Amygdala (tissue), 56 donors: ENCODE data around the gene CAMK1G.

Source experiments
- DNase-seq, 56 donors: peaks; one replicate each; lab custom pipeline; 2025; lab: John Stamatoyannopoulos, UW

CAMK1G gene

DNA sequence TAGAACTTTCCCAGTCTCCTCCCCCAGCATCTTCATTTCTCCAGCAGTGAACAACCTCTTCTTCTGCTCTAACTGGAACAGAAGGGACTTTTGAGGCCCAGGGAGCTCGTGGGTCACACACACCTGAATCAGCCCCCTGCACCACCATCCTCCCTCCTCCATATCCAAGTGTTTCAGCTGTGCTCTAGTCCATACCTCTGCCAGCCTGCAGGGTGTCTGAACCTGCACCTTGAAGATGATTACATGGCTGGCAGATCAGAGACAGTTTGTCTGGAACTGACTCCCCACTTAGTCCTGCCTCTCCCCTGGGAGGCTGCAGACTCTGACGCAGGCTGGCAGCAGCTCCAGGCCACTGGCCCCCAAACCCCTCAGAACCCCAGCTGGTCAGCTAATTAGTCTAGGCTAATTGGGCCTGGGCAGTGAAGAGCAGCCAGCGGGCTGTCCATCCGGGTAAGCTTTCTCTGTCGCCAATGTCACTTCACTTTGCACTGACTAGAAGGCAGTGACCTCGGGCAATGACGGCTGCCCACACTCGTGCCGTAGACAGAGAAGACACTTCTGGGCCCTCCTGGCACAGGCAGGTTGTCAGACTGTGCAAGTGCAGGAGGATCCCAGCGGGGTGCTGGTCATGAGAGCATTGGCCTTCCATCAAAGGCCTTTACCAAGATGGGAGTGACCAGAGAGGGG is 12.2 kb downstream of the CAMK1G start:
- no peak for DNase-seq

- peak in 1 of 56 donors; percentile 20 for DNase-seq
Observed at GRCh38 chr1:209597499-209597898, 14.0 kb downstream of the CAMK1G start.

DNA sequence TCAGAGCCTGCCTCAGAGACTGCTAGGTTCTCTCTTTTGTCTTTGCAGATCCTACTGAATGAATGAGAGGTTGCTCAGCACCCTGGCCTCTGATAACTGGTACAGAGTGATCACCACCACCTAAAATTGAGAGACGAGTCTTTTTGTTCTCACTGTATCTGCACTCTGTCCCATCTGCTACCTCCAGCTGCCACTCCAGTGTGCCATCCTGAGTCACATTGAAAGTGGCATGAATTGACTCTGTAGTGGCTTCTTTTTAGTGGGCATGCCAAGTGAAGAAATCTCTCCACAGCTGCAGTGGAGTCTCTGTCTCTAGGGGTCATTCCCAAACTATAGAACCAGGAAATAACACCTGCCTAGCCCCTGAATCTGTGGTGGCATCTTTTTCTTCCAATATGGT is 14.7 kb downstream of the CAMK1G start:
- no peak for DNase-seq

- no peak for DNase-seq
Observed at GRCh38 chr1:209600541-209600940, 17.0 kb downstream of the CAMK1G start.

GRCh38 chr1:209601809-209602657 is 18.5 kb downstream of the CAMK1G start:
- peak in 26 of 56 donors; percentile 13 to 71 (median 32) for DNase-seq

DNA sequence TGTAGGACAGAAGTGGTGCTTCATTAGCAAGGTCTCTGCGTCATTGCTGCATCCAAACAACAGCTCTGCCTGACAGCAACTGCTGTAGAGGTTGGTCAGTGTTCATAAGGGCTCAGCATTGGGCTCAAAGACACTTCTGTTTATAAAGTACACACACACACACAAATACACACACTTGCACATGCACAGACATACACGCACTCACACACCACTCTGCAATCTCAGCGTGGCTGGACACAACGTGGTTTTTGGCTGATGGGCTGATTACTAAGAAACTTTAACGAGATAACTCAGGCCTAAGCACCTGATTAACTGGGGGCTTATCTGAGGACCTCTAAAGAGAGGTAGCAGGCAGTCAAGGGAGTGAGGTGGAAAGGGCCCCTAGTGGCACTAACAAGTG is 20.4 kb downstream of the CAMK1G start:
- no peak for DNase-seq

DNA sequence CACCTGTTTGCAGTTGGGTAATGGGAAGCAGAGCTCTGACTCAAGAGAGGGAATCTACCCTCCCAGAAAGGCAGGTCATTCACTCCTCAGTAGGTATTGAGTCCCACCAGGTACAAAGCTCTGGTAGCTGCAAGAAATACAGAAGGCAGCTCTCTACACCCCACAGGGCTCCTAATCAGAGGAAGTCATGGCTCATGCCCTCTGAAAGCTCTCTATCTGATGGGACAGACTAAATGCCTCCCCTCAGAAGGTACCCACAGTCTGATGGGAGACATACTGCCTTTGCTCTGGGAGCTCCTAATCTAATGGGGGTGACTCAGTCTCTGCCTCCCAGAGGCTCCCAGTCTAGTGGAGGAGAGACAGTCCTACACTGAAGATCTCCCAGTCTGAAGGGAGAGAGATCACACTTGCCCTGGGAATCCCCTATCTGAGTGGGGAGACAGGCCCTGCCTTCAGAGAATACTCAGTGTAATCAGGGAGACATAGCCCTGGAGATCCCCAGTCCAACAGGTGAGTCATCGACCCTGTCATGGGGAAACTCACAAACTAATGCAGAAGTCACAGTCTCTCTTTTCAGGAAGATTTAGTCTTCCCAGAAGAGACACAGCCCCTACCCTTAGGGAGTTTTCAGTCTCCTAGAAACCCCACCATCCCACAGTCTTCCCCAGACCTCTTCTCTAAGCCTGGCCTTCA is 23.7 kb downstream of the CAMK1G start:
- DNase-seq, result no peak

DNA sequence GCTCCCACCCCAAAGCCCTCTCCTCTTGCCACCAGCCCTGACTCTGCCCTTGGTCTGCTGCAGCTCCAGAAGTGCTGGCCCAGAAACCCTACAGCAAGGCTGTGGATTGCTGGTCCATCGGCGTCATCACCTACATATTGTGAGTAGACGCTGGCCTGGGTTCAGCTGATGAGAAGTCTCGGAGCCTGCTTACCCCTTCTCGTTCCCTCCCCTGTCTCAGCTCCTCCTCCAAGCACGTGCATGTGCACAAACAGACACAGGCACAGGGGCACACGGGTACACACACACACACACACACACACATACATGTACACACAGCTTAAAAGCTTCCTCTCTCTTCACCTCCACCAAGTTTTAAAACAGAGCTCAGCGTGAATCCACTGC is 24.3 kb downstream of the CAMK1G start:
- DNase-seq, result no peak

GRCh38 chr1:209609041-209609790 is 25.7 kb downstream of the CAMK1G start:
- DNase-seq, result peak in 36 of 56 donors; percentile 12 to 81 (median 44)

GRCh38 chr1:209609791-209610630 is 26.5 kb downstream of the CAMK1G start:
- DNase-seq, result no peak

DNA sequence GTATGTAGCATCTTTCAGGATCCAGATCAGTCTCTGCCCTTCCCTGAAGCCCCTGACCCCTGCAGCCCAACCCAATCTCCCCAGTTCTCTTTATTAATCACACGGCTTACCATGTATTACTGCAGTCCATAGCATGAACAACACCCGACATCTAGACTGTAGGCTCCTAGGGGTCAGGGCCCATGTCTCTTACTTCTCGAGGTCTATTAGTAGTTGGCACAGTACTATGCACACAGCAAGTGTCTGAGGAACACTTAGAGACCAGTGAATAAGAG is 27.1 kb downstream of the CAMK1G start:
- no peak for DNase-seq

DNA sequence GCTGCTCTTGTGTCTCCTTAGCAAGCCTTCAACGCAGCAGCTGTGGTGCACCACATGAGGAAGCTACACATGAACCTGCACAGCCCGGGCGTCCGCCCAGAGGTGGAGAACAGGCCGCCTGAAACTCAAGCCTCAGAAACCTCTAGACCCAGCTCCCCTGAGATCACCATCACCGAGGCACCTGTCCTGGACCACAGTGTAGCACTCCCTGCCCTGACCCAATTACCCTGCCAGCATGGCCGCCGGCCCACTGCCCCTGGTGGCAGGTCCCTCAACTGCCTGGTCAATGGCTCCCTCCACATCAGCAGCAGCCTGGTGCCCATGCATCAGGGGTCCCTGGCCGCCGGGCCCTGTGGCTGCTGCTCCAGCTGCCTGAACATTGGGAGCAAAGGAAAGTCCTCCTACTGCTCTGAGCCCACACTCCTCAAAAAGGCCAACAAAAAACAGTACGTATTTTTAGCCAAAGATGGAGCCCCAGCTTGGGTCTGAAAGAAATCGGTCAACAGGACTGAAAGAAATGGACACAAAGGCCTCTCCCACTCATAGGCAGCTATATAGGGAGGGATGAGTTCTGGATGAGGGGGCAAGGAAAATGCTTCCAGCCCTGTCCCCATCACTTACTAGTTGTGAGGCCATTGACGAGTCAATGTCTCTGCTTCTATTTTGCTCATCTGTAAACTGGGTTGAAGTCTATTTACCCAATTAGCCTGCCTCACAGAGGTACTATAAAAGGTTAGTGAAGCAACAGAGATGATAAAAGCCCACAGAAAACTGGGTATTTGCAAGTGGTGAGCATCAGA is 28.5 kb downstream of the CAMK1G start:
- no peak for DNase-seq

DNA sequence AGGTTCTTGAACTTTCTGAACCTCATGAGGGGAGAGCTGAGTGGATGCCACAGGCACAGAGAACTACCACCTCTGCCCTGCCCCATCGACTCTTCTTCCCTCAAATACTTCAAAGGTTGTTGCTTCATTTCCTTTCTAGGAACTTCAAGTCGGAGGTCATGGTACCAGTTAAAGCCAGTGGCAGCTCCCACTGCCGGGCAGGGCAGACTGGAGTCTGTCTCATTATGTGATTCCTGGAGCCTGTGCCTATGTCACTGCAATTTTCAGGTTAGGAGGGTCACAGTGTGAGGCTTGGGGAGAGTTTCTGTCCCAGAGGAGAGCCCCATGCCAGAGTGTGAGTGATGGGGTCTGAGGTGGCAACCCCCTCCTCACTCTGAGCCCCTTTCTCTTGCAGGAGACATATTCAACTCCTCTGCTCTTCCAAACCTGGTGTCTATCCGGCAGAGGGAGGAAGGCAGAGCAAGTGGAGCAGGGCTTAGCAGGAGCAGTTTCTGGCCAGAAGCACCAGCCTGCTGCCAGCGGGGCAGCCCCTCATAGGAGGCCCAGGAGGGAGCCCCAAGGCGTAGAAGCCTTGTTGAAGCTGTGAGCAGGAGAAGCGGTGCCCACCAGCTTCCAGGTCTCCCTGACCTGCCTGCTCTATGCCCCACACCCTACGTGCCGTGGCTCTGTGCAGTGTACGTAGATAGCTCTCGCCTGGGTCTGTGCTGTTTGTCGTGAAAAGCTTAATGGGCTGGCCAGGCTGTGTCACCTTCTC is 29.3 kb downstream of the CAMK1G start:
- no peak for DNase-seq

DNA sequence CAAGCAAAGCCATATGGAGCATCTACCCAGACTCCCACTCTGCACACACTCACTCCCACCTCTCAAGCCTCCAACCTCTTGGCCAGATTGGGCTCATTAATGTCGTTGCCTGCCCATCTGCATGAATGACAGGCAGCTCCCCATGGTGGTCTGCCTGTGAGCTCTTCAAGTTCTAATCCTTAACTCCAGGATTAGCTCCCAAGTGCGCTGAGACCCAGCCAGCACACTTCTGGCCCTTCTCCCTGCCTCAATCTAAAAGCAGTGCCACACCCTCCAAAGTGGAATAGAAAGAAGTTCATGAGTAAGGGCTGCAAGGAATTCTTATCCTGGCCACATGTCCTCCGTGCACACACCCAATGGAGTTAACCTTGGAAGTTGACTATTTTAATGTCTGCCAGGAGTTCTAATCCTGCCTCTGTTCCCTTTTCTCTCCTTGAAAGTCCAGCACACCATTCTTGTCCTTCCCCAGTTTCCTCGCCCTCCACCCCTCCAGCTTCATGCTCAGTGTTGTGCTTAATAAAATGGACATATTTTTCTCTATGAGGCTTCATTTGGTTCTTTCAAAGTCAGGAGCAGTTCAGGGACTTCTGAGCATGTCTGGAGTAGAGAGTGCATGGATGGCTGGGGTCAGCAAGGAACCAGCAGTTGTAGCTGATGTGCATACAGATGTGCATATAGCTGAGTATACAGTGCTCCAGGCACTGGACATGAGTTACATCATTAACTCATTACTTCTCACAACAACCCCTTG is 30.1 kb downstream of the CAMK1G start:
- no peak for DNase-seq

GRCh38 chr1:209614151-209614420 is 30.6 kb downstream of the CAMK1G start:
- no peak for DNase-seq

GRCh38 chr1:209614906-209615305 is 31.4 kb downstream of the CAMK1G start:
- DNase-seq, result no peak

DNA sequence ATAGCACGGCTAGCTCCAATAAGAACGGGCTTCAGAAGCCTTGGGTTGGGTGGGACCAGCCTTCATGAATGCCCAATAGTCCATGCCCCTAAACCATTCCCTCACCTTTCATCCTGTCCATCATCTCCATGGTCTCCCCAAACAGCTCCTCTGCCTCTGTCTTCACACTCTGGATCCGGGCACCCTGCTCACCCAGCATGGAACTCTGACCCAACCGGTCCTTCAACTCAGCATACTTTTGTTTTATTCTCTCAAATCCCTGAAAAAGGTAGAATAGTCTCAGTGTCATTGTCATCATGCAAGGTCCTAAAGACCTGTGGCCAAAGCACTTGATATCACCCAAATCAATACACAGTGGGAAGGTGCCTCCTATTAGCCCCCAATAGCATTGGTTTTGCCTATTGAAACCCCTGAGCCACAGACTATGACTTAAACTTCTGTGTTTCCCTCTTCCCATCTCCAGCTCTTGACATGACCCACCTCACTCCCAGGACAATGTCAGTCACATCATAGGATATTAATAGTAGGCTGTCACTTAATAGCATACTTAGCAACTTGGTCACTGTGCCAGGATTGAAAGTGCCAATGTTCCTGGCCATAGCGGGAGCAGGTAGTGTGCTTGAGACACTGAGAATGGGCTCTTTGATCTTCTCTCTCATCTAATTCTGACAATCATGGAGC is 33.0 kb downstream of the CAMK1G start:
- DNase-seq, result no peak
